Bronchial epithelial cell (primary cell): Measurements from ENCODE around the gene CD22. TPM values are rescaled to one million over a fixed set of nuclear protein-coding genes. Genes with fewer than 3 reads are reported as not detected.
"Not testable (repeated sequence)": the region's sequence is repeated elsewhere in the genome, so short reads cannot be mapped to it uniquely, and the experiment has no call there.

ENCODE experiments used
- DNase-seq: peaks from one replicate; pipeline ENCODE4 v3.0.0-alpha.2; 2010; ENCODE audit warnings: low read depth
- FAIRE-seq: peaks from 2 replicates; lab custom pipeline; 2011; peaks lifted over from hg19 to GRCh38; lab: Jason Lieb, UNC
- H3K27me3 ChIP-seq: 2 replicates; pipeline ENCODE4 v1.5.1; 2011; ENCODE audit warnings: low read length; ENCODE audit not compliant: control insufficient read depth, insufficient read depth
- H3K36me3 ChIP-seq: 2 replicates; pipeline ENCODE4 v1.5.1; 2011; ENCODE audit warnings: low read length; ENCODE audit not compliant: control insufficient read depth, insufficient read depth
- H3K4me3 ChIP-seq: 2 replicates; pipeline ENCODE4 v1.5.1; 2011; ENCODE audit warnings: mild to moderate bottlenecking, low read depth, low read length, control low read depth
- total RNA-seq: library from RNA; depleted of rRNA; stranded (reverse); fragments of >200 nt; gene quantifications from 2 replicates; pipeline ENCODE4 v1.2.1, GENCODE V29; 2014
- TF ChIP-seq, protein P1 (sequence below): IDR thresholded peaks from 2 replicates; pipeline ENCODE4 v1.5.1; 2011; ENCODE audit warnings: mild to moderate bottlenecking, moderate library complexity, low read length, control low read depth, inconsistent platforms; ENCODE audit not compliant: insufficient read depth, severe bottlenecking

The CD22 gene
- total RNA-seq, 1 donor from 2014 or later: 0.53 TPM

DNA sequence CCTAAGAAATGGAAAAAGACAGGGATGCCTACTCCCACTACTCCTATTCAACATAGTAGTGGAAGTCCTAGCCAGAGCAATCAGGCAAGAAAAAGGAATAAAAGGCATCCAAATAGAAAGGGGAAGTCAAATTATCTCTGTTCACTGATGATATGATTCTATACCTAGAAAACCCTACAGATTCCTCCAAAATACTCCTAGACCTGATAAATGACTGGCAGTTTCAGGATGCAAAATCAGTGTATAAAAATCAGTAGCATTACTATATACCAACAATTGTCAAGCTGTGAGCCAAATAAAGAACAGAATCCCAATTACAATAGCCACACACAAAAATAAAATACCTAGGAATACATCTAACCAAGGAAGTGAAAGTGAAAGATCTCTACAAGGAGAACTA, 40.5 kb downstream of the CD22 start:
- Histone ChIP-seq H3K36me3 (no peaks in the 10 kb centered on the region), H3K27me3 (no peaks in the 10 kb centered on the region), H3K4me3 (no peak overlapping the region)
- FAIRE-seq: no peak
- DNase-seq: no peak
- TF ChIP-seq, protein P1, sequence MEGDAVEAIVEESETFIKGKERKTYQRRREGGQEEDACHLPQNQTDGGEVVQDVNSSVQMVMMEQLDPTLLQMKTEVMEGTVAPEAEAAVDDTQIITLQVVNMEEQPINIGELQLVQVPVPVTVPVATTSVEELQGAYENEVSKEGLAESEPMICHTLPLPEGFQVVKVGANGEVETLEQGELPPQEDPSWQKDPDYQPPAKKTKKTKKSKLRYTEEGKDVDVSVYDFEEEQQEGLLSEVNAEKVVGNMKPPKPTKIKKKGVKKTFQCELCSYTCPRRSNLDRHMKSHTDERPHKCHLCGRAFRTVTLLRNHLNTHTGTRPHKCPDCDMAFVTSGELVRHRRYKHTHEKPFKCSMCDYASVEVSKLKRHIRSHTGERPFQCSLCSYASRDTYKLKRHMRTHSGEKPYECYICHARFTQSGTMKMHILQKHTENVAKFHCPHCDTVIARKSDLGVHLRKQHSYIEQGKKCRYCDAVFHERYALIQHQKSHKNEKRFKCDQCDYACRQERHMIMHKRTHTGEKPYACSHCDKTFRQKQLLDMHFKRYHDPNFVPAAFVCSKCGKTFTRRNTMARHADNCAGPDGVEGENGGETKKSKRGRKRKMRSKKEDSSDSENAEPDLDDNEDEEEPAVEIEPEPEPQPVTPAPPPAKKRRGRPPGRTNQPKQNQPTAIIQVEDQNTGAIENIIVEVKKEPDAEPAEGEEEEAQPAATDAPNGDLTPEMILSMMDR: no peak

- DNase-seq: no peak
- no peaks in the 10 kb centered on the region for H3K36me3 ChIP-seq
- TF ChIP-seq, protein P1: no peak
- FAIRE-seq: peak; percentile 36
- no peak within 1 kb of the TSS for H3K4me3 ChIP-seq
- H3K27me3 ChIP-seq: no peaks in the 10 kb centered on the region
Observed at GRCh38 chr19:35370722-35371121, 41.7 kb downstream of the CD22 start, which contains the start of gene GPR42. GPR42 (plus strand) TSS chr19:35371068; CDS start chr19:35371360, 292 bp downstream.

- TF ChIP-seq, protein P1: no peak
- no peak for FAIRE-seq
- H3K27me3 ChIP-seq: no peaks in the 10 kb centered on the region
- DNase-seq: no peak
- no peak overlapping the region for H3K4me3 ChIP-seq
- H3K36me3 ChIP-seq: no peaks in the 10 kb centered on the region
Observed at GRCh38 chr19:35373492-35373891, 44.5 kb downstream of the CD22 start.

GRCh38 chr19:35374031-35374430, 45.0 kb downstream of the CD22 start:
- H3K27me3 ChIP-seq, DNase-seq, H3K4me3 ChIP-seq, FAIRE-seq, H3K36me3 ChIP-seq: not testable (repeated sequence)

GRCh38 chr19:35375505-35376307, 46.7 kb downstream of the CD22 start:
- Histone ChIP-seq H3K4me3 (no peak overlapping the region), H3K36me3 (no peaks in the 10 kb centered on the region), H3K27me3 (no peaks in the 10 kb centered on the region)
- FAIRE-seq (no peak), DNase-seq (no peak)
- TF ChIP-seq, protein P1: no peak

DNA sequence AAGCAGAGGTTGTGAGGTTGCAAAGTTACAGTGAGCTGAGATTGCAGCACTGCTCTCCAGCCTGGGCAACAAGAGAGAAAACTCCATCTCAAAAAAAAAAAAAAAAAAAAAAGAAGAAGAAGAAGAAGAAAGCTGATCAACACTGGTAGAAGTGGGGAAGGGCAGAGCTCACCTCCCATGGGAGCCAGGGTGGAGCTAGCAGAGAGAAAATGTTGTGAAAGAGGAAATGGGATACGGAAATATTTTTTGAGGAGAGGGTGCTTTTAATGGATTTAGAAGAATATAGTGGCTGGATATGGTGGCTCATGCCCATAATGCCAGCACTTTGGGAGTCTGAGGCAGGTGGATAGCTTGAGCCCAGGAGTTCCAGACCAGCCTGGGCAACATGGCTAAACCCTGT, 48.7 kb downstream of the CD22 start:
- H3K4me3 ChIP-seq: no peak overlapping the region
- no peaks in the 10 kb centered on the region for H3K27me3 ChIP-seq
- no peak for FAIRE-seq
- TF ChIP-seq, protein P1: no peak
- no peaks in the 10 kb centered on the region for H3K36me3 ChIP-seq
- DNase-seq: no peak
